SK-N-SH (cell line): ENCODE data around the gene SNCA.
A peak's percentile ranks its signal among the peaks of the same experiment; 100 is the strongest.

Experiments used
- CTCF ChIP-seq: fragments of 200-600 bp; sonication (generic); IDR thresholded peaks from 2 replicates; pipeline ENCODE4 v1.6.1; 2017; ENCODE audit warnings: antibody characterized with exemption, mild to moderate bottlenecking, moderate library complexity
- ELF1 ChIP-seq: IDR thresholded peaks from 2 replicates; pipeline ENCODE4 v1.4.0; 2012
- EP300 ChIP-seq, 2 experiments: IDR thresholded peaks; 2 replicates each; pipeline versions ENCODE4 v1.4.0 to v1.6.1; 2012; ENCODE audit warnings: borderline replicate concordance in 1 of 2, low read depth in 1 of 2, low read length in 1 of 2
- EZH2phosphoT487 ChIP-seq: fragments of 200-600 bp; sonication (generic); IDR thresholded peaks from 2 replicates; pipeline ENCODE4 v1.6.1; 2017; ENCODE audit warnings: low read depth, mixed run types, mild to moderate bottlenecking, antibody characterized with exemption, moderate library complexity, borderline replicate concordance
- FOSL2 ChIP-seq: IDR thresholded peaks from 2 replicates; pipeline ENCODE4 v1.4.0; 2012; ENCODE audit warnings: low read depth, mild to moderate bottlenecking, moderate library complexity, borderline replicate concordance
- FOXM1 ChIP-seq: IDR thresholded peaks from 2 replicates; pipeline ENCODE4 v1.4.0; 2012; ENCODE audit warnings: low read depth, mild to moderate bottlenecking
- GABPA ChIP-seq: IDR thresholded peaks from 2 replicates; pipeline ENCODE4 v1.4.0; 2012; ENCODE audit warnings: low read depth, mild to moderate bottlenecking
- MXI1 ChIP-seq: IDR thresholded peaks from 2 replicates; pipeline ENCODE4 v1.6.1; 2012; ENCODE audit warnings: mild to moderate bottlenecking, low read depth, low read length, improper control_type of control experiment
- RFX5 ChIP-seq: IDR thresholded peaks from 2 replicates; pipeline ENCODE4 v1.6.1; 2012; ENCODE audit warnings: mild to moderate bottlenecking, improper control_type of control experiment, low read length
- RXRA ChIP-seq: IDR thresholded peaks from 2 replicates; pipeline ENCODE4 v1.4.0; 2012; ENCODE audit warnings: low read depth, mild to moderate bottlenecking, borderline replicate concordance
- SIN3A ChIP-seq: IDR thresholded peaks from 2 replicates; pipeline ENCODE4 v1.6.1; 2012; ENCODE audit warnings: low read depth, mild to moderate bottlenecking, low read length, moderate library complexity, borderline replicate concordance
- TAF1 ChIP-seq: IDR thresholded peaks from 2 replicates; pipeline ENCODE4 v1.6.1; 2012; ENCODE audit warnings: low read depth, mild to moderate bottlenecking, low read length, moderate library complexity, borderline replicate concordance
- USF2 ChIP-seq: fragments of 150-350 bp; IDR thresholded peaks from 2 replicates; pipeline ENCODE4 v1.6.1; 2017; ENCODE audit warnings: antibody characterized with exemption, low read length, low read depth, borderline replicate concordance
- YY1 ChIP-seq: IDR thresholded peaks from 2 replicates; pipeline ENCODE4 v1.4.0; 2012; ENCODE audit warnings: low read depth, mild to moderate bottlenecking

- TF ChIP-seq RFX5, result no peak
- TF ChIP-seq GABPA, result no peak
- TF ChIP-seq MXI1, result peak; percentile 69
- TF ChIP-seq TAF1, result no peak
- no peak for TF ChIP-seq CTCF
- no peak for TF ChIP-seq FOXM1
- TF ChIP-seq USF2, result no peak
- TF ChIP-seq EZH2phosphoT487, result no peak
- no peak for TF ChIP-seq RXRA
- TF ChIP-seq FOSL2, result no peak
- no peak for TF ChIP-seq SIN3A
- TF ChIP-seq ELF1, result peak; percentile 45
- no peak for TF ChIP-seq EP300 (IDR thresholded peaks at IDR 0.05; ENCODE audit: borderline replicate concordance in 1 of 2, low read depth in 1 of 2, low read length in 1 of 2)
- TF ChIP-seq YY1, result no peak
Measured at GRCh38 chr4:89836897-89837384, at the start of gene SNCA.
